SK-N-SH (cell line): ENCODE measurements around the gene OGFOD2. TPM values are rescaled to one million over a fixed set of nuclear protein-coding genes. Genes with fewer than 3 reads are reported as not detected.

Source experiments
- CTCF ChIA-PET: fragments of 300-600, 350-600 bp; formaldehyde crosslinking; extraction: SDS; loops from one replicate; lab custom pipeline; 2021; lab: Yijun Ruan, JAX
- POLR2A ChIA-PET: fragments of 350-600 bp; sonication (Branson Sonifier 250); formaldehyde crosslinking; extraction: SDS; loops from one replicate; lab custom pipeline; 2020; ENCODE audit warnings: antibody characterized with exemption, inconsistent platforms; lab: Yijun Ruan, JAX
- DNase-seq: peaks from one replicate; pipeline ENCODE4 v3.0.0; 2012
- H2AFZ ChIP-seq: fragments of 200-600 bp; sonication (generic); 2 replicates; pipeline ENCODE4 v1.8.1; 2016; ENCODE audit warnings: antibody characterized with exemption, mild to moderate bottlenecking, low read depth
- H3F3A ChIP-seq: fragments of 200-600 bp; sonication (generic); replicated peaks from 2 replicates; pipeline ENCODE3; 2016; ENCODE audit warnings: antibody characterized with exemption, mild to moderate bottlenecking; ENCODE audit not compliant: insufficient read depth
- H3K27ac ChIP-seq, 2 experiments: fragments of 200-500 bp in 1 of 2; fragments of 200-600 bp in 1 of 2; sonication (Bioruptor generic) in 1 of 2; sonication (generic), shearing (Covaris generic) in 1 of 2; 2 replicates each; pipeline versions ENCODE4 v1.5.1 to v1.6.1; 2014 to 2016; ENCODE audit warnings: low read depth in 2 of 2, inconsistent platforms in 1 of 2, low read length in 1 of 2, mild to moderate bottlenecking in 1 of 2, mixed read lengths in 1 of 2
- H3K27me3 ChIP-seq: fragments of 200-600 bp; sonication (generic), shearing (Covaris generic); 2 replicates; pipeline ENCODE4 v1.6.1; 2016; ENCODE audit warnings: mixed run types; ENCODE audit not compliant: insufficient read depth
- H3K36me3 ChIP-seq, 2 experiments: fragments of 200-500 bp in 1 of 2; fragments of 200-600 bp in 1 of 2; sonication (Bioruptor generic) in 1 of 2; sonication (generic) in 1 of 2; replicated peaks in 1 of 2; 2 replicates each; pipeline versions ENCODE3 to v1.5.1; 2014 to 2016; ENCODE audit warnings: low read length in 1 of 2, mild to moderate bottlenecking in 1 of 2; ENCODE audit not compliant: insufficient read depth in 2 of 2, control insufficient read depth in 1 of 2
- H3K4me1 ChIP-seq, 2 experiments: fragments of 200-500 bp in 1 of 2; fragments of 200-600 bp in 1 of 2; sonication (Bioruptor generic) in 1 of 2; sonication (generic), shearing (Covaris generic) in 1 of 2; 2 replicates each; pipeline versions ENCODE4 v1.5.1 to v1.6.1; 2014 to 2016; ENCODE audit warnings: low read depth in 1 of 2, low read length in 1 of 2, mixed run types in 1 of 2; ENCODE audit not compliant: insufficient read depth in 2 of 2, control insufficient read depth in 1 of 2
- H3K4me2 ChIP-seq: fragments of 200-600 bp; sonication (generic), shearing (Covaris generic); 2 replicates; pipeline ENCODE4 v1.6.1; 2017; ENCODE audit warnings: mixed run types
- H3K4me3 ChIP-seq, 2 experiments: fragments of 200-500 bp in 1 of 2; fragments of 200-600 bp in 1 of 2; sonication (Bioruptor generic) in 1 of 2; sonication (generic), shearing (Covaris generic) in 1 of 2; 2 replicates each; pipeline versions ENCODE4 v1.5.1 to v1.8.1; 2014 to 2016; ENCODE audit warnings: low read depth in 2 of 2, inconsistent platforms in 1 of 2, low read length in 1 of 2, mild to moderate bottlenecking in 1 of 2, mixed read lengths in 1 of 2, moderate library complexity in 1 of 2
- H3K79me2 ChIP-seq: fragments of 200-600 bp; sonication (generic); 2 replicates; pipeline ENCODE4 v1.8.1; 2017; ENCODE audit warnings: mild to moderate bottlenecking; ENCODE audit not compliant: insufficient read depth
- H3K9ac ChIP-seq: fragments of 200-600 bp; sonication (generic); 2 replicates; pipeline ENCODE4 v1.6.1; 2017; ENCODE audit warnings: mixed run types
- H3K9me2 ChIP-seq: fragments of 200-600 bp; sonication (generic); 2 replicates; pipeline ENCODE4 v1.6.1; 2017; ENCODE audit warnings: mixed run types
- H3K9me3 ChIP-seq: fragments of 200-600 bp; sonication (generic); 2 replicates; pipeline ENCODE4 v1.6.1; 2017; ENCODE audit warnings: mixed run types, mild to moderate bottlenecking, moderate library complexity
- H4K20me1 ChIP-seq: fragments of 200-600 bp; sonication (generic); 2 replicates; pipeline ENCODE4 v1.6.1; 2017; ENCODE audit warnings: mild to moderate bottlenecking, mixed run types; ENCODE audit not compliant: insufficient read depth
- CHD2 ChIP-seq: fragments of 150-350 bp; IDR thresholded peaks from 2 replicates; pipeline ENCODE4 v1.6.1; 2018; ENCODE audit warnings: low read length; ENCODE audit not compliant: partially characterized antibody
- EZH2phosphoT487 ChIP-seq: fragments of 200-600 bp; sonication (generic); IDR thresholded peaks from 2 replicates; pipeline ENCODE4 v1.6.1; 2017; ENCODE audit warnings: low read depth, mixed run types, mild to moderate bottlenecking, antibody characterized with exemption, moderate library complexity, borderline replicate concordance
- GABPA ChIP-seq: IDR thresholded peaks from 2 replicates; pipeline ENCODE4 v1.4.0; 2012; ENCODE audit warnings: low read depth, mild to moderate bottlenecking
- JUND ChIP-seq: IDR thresholded peaks from 2 replicates; pipeline ENCODE4 v1.4.0; 2012
- MEF2A ChIP-seq: IDR thresholded peaks from 2 replicates; pipeline ENCODE4 v1.4.0; 2012; ENCODE audit warnings: low read depth, borderline replicate concordance
- NFIC ChIP-seq: IDR thresholded peaks from 2 replicates; pipeline ENCODE4 v1.4.0; 2012; ENCODE audit warnings: borderline replicate concordance
- NRF1 ChIP-seq: IDR thresholded peaks from 2 replicates; pipeline ENCODE4 v1.6.1; 2012; ENCODE audit warnings: low read depth, mild to moderate bottlenecking, low read length
- POLR2AphosphoS5 ChIP-seq: IDR thresholded peaks from 2 replicates; pipeline ENCODE4 v1.6.1; 2012; ENCODE audit warnings: low read depth, low read length
- USF1 ChIP-seq: IDR thresholded peaks from 2 replicates; pipeline ENCODE4 v1.4.0; 2012; ENCODE audit warnings: low read depth, borderline replicate concordance
- ZBTB33 ChIP-seq: IDR thresholded peaks from 2 replicates; pipeline ENCODE4 v1.4.0; 2012; ENCODE audit warnings: low read depth, borderline replicate concordance
- WGBS: methylation state at CpG from one replicate; pipeline ENCODE4 v1.1.6; 2017; ENCODE audit warnings: low lambda C conversion rate; 5-methylcytosine and 5-hydroxymethylcytosine counted together
- polyA plus RNA-seq, 3 experiments: library from polyadenylated mRNA; depleted of rRNA; stranded (reverse); fragments of >200 nt; gene quantifications; 2 replicates each; pipeline ENCODE4 v1.2.3, GENCODE V29; 2012
- TF ChIP-seq, protein P1 (sequence below): fragments of 150-350 bp; IDR thresholded peaks from 2 replicates; pipeline ENCODE4 v1.6.1; 2016; ENCODE audit warnings: mild to moderate bottlenecking, low read depth, low read length
- TF ChIP-seq, protein P2 (sequence below): IDR thresholded peaks from 2 replicates; pipeline ENCODE4 v1.6.1; 2012; ENCODE audit warnings: mild to moderate bottlenecking, low read depth, low read length, moderate library complexity
- TF ChIP-seq, protein P3 (sequence below): fragments of 200-600 bp; sonication (generic); IDR thresholded peaks from 2 replicates; pipeline ENCODE4 v1.6.1; 2017; ENCODE audit warnings: antibody characterized with exemption, mild to moderate bottlenecking, moderate library complexity

OGFOD2 gene
- polyA plus RNA-seq, 1 of the 3 experiments (the other 2 are of a cell fraction): 22.0 TPM

DNA sequence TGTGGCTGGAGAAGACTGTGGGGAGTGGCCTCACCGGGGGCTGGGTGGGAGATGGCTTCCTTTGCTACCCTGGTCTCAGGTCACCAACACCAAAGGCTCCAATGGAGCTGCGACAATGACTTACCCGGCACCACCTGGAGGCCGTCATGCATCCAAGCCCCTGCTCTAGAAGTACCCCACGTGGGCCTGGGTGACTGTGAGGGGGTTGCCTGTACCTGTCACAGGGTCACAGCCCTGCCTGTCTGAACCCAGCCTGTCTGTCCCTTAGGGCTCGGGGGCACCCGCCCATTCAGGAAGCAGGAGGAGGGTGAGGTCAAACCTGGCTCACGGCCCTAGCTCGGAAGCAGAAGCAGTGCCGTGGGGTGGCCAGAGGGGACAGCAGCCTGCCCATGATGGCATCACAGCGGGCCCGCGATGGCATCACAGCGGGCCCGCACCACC lies 27.7 kb upstream of the OGFOD2 start:
- no peak overlapping the region for H3K9ac ChIP-seq
- H3K27ac ChIP-seq: peak overlapping the region in 1 of 2 experiments; percentile 89; a peak in 2 of 4 replicates
- ChIA-PET CTCF (interaction anchor here (0.6 to 13.7 kb wide), 5 partner anchors 80 to 311 kb away, joined by 3 to 148 read pairs (median 3); no protein-coding TSS in a partner anchor), POLR2A (interaction anchor here (0.6 kb wide), 1 partner anchor 15 kb away, joined by 3 read pairs; no protein-coding TSS in a partner anchor)
- WGBS: 91% methylated on average over 8 of the region's 15 CpGs
- no peak overlapping the region for H3K4me3 ChIP-seq
- H3K79me2 ChIP-seq: no peaks in the 10 kb centered on the region
- H3F3A ChIP-seq: peaks cover 22% of the 10 kb centered on the region
- H2AFZ ChIP-seq: no peak overlapping the region; the same call in 1 of the 2 replicates
- no peak for DNase-seq
- no peak overlapping the region for H3K4me2 ChIP-seq
- no peaks in the 10 kb centered on the region for H3K36me3 ChIP-seq
- H4K20me1 ChIP-seq: no peaks in the 10 kb centered on the region
- H3K27me3 ChIP-seq: no peaks in the 10 kb centered on the region
- peaks cover 0 to 37% of the 10 kb centered on the region in 2 experiments; a peak in 2 of 4 replicates for H3K4me1 ChIP-seq
- no peaks in the 10 kb centered on the region for H3K9me2 ChIP-seq
- no peaks in the 10 kb centered on the region for H3K9me3 ChIP-seq
- no peak for TF ChIP-seq POLR2AphosphoS5
- TF ChIP-seq NFIC: no peak
- TF ChIP-seq CHD2: no peak
- TF ChIP-seq JUND: no peak
- TF ChIP-seq, protein P1, sequence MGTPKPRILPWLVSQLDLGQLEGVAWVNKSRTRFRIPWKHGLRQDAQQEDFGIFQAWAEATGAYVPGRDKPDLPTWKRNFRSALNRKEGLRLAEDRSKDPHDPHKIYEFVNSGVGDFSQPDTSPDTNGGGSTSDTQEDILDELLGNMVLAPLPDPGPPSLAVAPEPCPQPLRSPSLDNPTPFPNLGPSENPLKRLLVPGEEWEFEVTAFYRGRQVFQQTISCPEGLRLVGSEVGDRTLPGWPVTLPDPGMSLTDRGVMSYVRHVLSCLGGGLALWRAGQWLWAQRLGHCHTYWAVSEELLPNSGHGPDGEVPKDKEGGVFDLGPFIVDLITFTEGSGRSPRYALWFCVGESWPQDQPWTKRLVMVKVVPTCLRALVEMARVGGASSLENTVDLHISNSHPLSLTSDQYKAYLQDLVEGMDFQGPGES: no peak
- TF ChIP-seq MEF2A: no peak
- TF ChIP-seq ZBTB33: no peak
- no peak for TF ChIP-seq NRF1
- no peak for TF ChIP-seq GABPA
- TF ChIP-seq, protein P2, sequence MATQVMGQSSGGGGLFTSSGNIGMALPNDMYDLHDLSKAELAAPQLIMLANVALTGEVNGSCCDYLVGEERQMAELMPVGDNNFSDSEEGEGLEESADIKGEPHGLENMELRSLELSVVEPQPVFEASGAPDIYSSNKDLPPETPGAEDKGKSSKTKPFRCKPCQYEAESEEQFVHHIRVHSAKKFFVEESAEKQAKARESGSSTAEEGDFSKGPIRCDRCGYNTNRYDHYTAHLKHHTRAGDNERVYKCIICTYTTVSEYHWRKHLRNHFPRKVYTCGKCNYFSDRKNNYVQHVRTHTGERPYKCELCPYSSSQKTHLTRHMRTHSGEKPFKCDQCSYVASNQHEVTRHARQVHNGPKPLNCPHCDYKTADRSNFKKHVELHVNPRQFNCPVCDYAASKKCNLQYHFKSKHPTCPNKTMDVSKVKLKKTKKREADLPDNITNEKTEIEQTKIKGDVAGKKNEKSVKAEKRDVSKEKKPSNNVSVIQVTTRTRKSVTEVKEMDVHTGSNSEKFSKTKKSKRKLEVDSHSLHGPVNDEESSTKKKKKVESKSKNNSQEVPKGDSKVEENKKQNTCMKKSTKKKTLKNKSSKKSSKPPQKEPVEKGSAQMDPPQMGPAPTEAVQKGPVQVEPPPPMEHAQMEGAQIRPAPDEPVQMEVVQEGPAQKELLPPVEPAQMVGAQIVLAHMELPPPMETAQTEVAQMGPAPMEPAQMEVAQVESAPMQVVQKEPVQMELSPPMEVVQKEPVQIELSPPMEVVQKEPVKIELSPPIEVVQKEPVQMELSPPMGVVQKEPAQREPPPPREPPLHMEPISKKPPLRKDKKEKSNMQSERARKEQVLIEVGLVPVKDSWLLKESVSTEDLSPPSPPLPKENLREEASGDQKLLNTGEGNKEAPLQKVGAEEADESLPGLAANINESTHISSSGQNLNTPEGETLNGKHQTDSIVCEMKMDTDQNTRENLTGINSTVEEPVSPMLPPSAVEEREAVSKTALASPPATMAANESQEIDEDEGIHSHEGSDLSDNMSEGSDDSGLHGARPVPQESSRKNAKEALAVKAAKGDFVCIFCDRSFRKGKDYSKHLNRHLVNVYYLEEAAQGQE: no peak
- no peak for TF ChIP-seq EZH2phosphoT487
- TF ChIP-seq, protein P3, sequence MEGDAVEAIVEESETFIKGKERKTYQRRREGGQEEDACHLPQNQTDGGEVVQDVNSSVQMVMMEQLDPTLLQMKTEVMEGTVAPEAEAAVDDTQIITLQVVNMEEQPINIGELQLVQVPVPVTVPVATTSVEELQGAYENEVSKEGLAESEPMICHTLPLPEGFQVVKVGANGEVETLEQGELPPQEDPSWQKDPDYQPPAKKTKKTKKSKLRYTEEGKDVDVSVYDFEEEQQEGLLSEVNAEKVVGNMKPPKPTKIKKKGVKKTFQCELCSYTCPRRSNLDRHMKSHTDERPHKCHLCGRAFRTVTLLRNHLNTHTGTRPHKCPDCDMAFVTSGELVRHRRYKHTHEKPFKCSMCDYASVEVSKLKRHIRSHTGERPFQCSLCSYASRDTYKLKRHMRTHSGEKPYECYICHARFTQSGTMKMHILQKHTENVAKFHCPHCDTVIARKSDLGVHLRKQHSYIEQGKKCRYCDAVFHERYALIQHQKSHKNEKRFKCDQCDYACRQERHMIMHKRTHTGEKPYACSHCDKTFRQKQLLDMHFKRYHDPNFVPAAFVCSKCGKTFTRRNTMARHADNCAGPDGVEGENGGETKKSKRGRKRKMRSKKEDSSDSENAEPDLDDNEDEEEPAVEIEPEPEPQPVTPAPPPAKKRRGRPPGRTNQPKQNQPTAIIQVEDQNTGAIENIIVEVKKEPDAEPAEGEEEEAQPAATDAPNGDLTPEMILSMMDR: no peak
- no peak for TF ChIP-seq USF1
